Panc1 (cell line): Measurements from ENCODE around the gene CCDC70. TPM values are rescaled to one million over a fixed set of nuclear protein-coding genes. Genes with fewer than 3 reads are reported as not detected.

Source experiments
- ATAC-seq: fragments of 200-7000 bp; cut with Tn5 transposase; 2 replicates; pipeline ENCODE4 v1.9.1; 2020; ENCODE audit warnings: mild to moderate bottlenecking, moderate library complexity
- BruUV-seq: library from RNA; stranded (reverse); fragments of 400-500 nt; replicated peaks from 2 replicates; lab custom pipeline; 2021; lab: Mats Ljungman, UMichigan
- CTCF ChIA-PET: fragments of 300-600 bp; sonication (Branson Sonifier 250); formaldehyde crosslinking; loops from one replicate; lab custom pipeline; 2022; ENCODE audit warnings: antibody characterized with exemption; lab: Charles Lee
- POLR2A ChIA-PET: fragments of 300-600 bp; sonication (Branson Sonifier 250); formaldehyde crosslinking; loops from one replicate; lab custom pipeline; 2022; ENCODE audit warnings: antibody characterized with exemption; lab: Charles Lee
- DNase-seq: peaks from one replicate; pipeline ENCODE4 v3.0.0-alpha.2; 2010; ENCODE audit warnings: low read depth, low spot score
- H3K27ac ChIP-seq: 2 replicates; pipeline ENCODE4 v1.5.1; 2011; ENCODE audit warnings: mild to moderate bottlenecking, low read length, inconsistent platforms
- H3K27me3 ChIP-seq: fragments of 200-500 bp; sonication (Bioruptor generic); 2 replicates; pipeline ENCODE4 v1.6.0; 2014; ENCODE audit warnings: low read length, inconsistent platforms; ENCODE audit not compliant: control insufficient read depth, insufficient read depth
- H3K36me3 ChIP-seq: fragments of 200-500 bp; sonication (Bioruptor generic); 2 replicates; pipeline ENCODE4 v1.5.1; 2014; ENCODE audit warnings: inconsistent platforms, mild to moderate bottlenecking, low read length, moderate library complexity; ENCODE audit not compliant: control insufficient read depth, insufficient read depth
- H3K4me1 ChIP-seq: 2 replicates; pipeline ENCODE4 v1.5.1; 2011; ENCODE audit warnings: inconsistent platforms, mild to moderate bottlenecking, low read length, moderate library complexity; ENCODE audit not compliant: control insufficient read depth, insufficient read depth
- H3K4me3 ChIP-seq, 2 experiments: 2 replicates each; pipeline ENCODE4 v1.5.1; 2011 to 2012; ENCODE audit warnings: low read depth in 2 of 2, low read length in 2 of 2, mild to moderate bottlenecking in 2 of 2, inconsistent platforms in 1 of 2, moderate library complexity in 1 of 2
- H3K9me3 ChIP-seq: fragments of 200-500 bp; sonication (Bioruptor generic); 2 replicates; pipeline ENCODE4 v1.5.1; 2014; ENCODE audit warnings: low read depth, mild to moderate bottlenecking, inconsistent platforms, low read length, moderate library complexity; ENCODE audit not compliant: control insufficient read depth, insufficient read depth
- CTCF ChIP-seq: fragments of 450-650 bp; IDR thresholded peaks from 2 replicates; pipeline ENCODE4 v1.5.1; 2017; ENCODE audit warnings: mild to moderate bottlenecking
- POLR2AphosphoS5 ChIP-seq: IDR thresholded peaks from 2 replicates; pipeline ENCODE4 v1.6.1; 2012; ENCODE audit warnings: mild to moderate bottlenecking, low read depth, low read length, moderate library complexity
- REST ChIP-seq, 2 experiments: IDR thresholded peaks; 2 replicates each; pipeline ENCODE4 v1.6.1; 2011 to 2012; ENCODE audit warnings: low read depth in 2 of 2, control low read depth in 1 of 2, low read length in 1 of 2, mild to moderate bottlenecking in 1 of 2, moderate library complexity in 1 of 2; ENCODE audit not compliant: insufficient read depth in 1 of 2
- SIN3A ChIP-seq: IDR thresholded peaks from 2 replicates; pipeline ENCODE4 v1.6.1; 2012; ENCODE audit warnings: low read depth, mild to moderate bottlenecking, low read length, moderate library complexity, borderline replicate concordance; ENCODE audit not compliant: insufficient read depth
- TCF7L2 ChIP-seq: IDR thresholded peaks from 2 replicates; pipeline ENCODE4 v1.6.1; 2011; ENCODE audit warnings: mild to moderate bottlenecking, low read depth, low read length, inconsistent platforms
- in situ Hi-C: cut with HindIII; loops from 2 replicates; pipeline ENCODE4 v1.10.0; 2016; ENCODE audit warnings: low sequenced_read_pairs, low pct_unique_long_range_greater_than_20kb
- intact Hi-C: fragments of 100-400 bp; cut with micrococcal nuclease; formaldehyde crosslinking; loops from one replicate; pipeline ENCODE4 v1.10.0; 2022; ENCODE audit not compliant: unreplicated experiment
- total RNA-seq: library from RNA; stranded (reverse); gene quantifications from one replicate; pipeline ENCODE4 v1.2.1, GENCODE V29; 2021; ENCODE audit not compliant: unreplicated experiment

Gene CCDC70
- total RNA-seq, 1 experiment from 2014 or later: not detected

- Histone ChIP-seq H3K27me3 (peaks cover 3% of the 10 kb centered on the region; the same call in 1 of the 2 replicates), H3K9me3 (no peaks in the 10 kb centered on the region), H3K27ac (no peak overlapping the region), H3K36me3 (no peaks in the 10 kb centered on the region), H3K4me1 (no peaks in the 10 kb centered on the region), H3K4me3 (no peak overlapping the region)
- intact Hi-C loops: no loop called here
- DNase-seq: no peak
- BruUV-seq: no TSS peak
- ChIA-PET POLR2A (no interaction called here), CTCF (no interaction called here)
- TF ChIP-seq REST (IDR thresholded peaks at IDR 0.05; ENCODE audit: insufficient read depth in 1 of 2, low read depth in 2 of 2, low read length in 1 of 2) (no peak), CTCF (peak; percentile 69)
- peak; percentile 58; the same call in 1 of the 2 replicates for ATAC-seq
- in situ Hi-C loops: no loop called here
These were observed 12.3 kb upstream of the CCDC70 start for GRCh38 chr13:51849145-51850101.

- intact Hi-C loops: no loop called here
- Histone ChIP-seq H3K27me3 (no peaks in the 10 kb centered on the region), H3K4me3 (no peak overlapping the region), H3K27ac (no peak overlapping the region), H3K4me1 (peaks cover 3% of the 10 kb centered on the region; the same call in 1 of the 2 replicates), H3K9me3 (no peaks in the 10 kb centered on the region), H3K36me3 (no peaks in the 10 kb centered on the region)
- DNase-seq: no peak
- no TSS peak for BruUV-seq
- POLR2A ChIA-PET: no interaction called here
- TF ChIP-seq POLR2AphosphoS5: no peak
- no peak for TF ChIP-seq REST (IDR thresholded peaks at IDR 0.05; ENCODE audit: insufficient read depth in 1 of 2, low read depth in 2 of 2, low read length in 1 of 2)
- no peak for TF ChIP-seq SIN3A
- TF ChIP-seq TCF7L2: no peak
- TF ChIP-seq CTCF: no peak
- in situ Hi-C loops: no loop called here
- ATAC-seq: no peak
- CTCF ChIA-PET: no interaction called here
These were observed 5.6 kb upstream of the CCDC70 start for GRCh38 chr13:51856027-51856736.
